GM23338 (cell line): Measurements from ENCODE around the gene OGDHL.

Experiments used
- ETS1 ChIP-seq: IDR thresholded peaks from 2 replicates; pipeline ENCODE4 v1.6.1; 2016; ENCODE audit warnings: antibody characterized with exemption
- EZH2 ChIP-seq: fragments of 200-600 bp; sonication (generic); IDR thresholded peaks from one replicate; pipeline ENCODE4 v1.8.0; 2017; ENCODE audit warnings: antibody characterized with exemption, mild to moderate bottlenecking, low read depth; ENCODE audit not compliant: unreplicated experiment
- EZH2phosphoT487 ChIP-seq: fragments of 200-600 bp; sonication (generic); IDR thresholded peaks from one replicate; pipeline ENCODE4 v1.8.1; 2018; ENCODE audit warnings: antibody characterized with exemption; ENCODE audit not compliant: unreplicated experiment
- JUNB ChIP-seq: IDR thresholded peaks from one replicate; pipeline ENCODE4 v1.6.1; 2016; ENCODE audit warnings: antibody characterized with exemption; ENCODE audit not compliant: unreplicated experiment
- POLR2AphosphoS5 ChIP-seq: IDR thresholded peaks from 2 replicates; pipeline ENCODE4 v1.6.1; 2016; ENCODE audit warnings: antibody characterized with exemption, low read depth
- REST ChIP-seq: IDR thresholded peaks from one replicate; pipeline ENCODE4 v1.6.1; 2018; ENCODE audit warnings: antibody characterized with exemption; ENCODE audit not compliant: unreplicated experiment
- ZNF331 ChIP-seq: fragments of 250-450 bp; sonication (Bioruptor Pico); IDR thresholded peaks from 2 replicates; pipeline ENCODE4 v1.5.0; 2020; ENCODE audit warnings: low read depth, mild to moderate bottlenecking, moderate library complexity
- TF ChIP-seq, protein P1 (sequence below), 2 experiments: fragments of 200-600 bp in 1 of 2; sonication (generic) in 1 of 2; conservative IDR thresholded peaks; 2 replicates each; pipeline versions ENCODE4 v1.5.1 to v1.6.1; 2016 to 2017; ENCODE audit warnings: antibody characterized with exemption in 2 of 2, low read depth in 2 of 2, mild to moderate bottlenecking in 2 of 2, moderate library complexity in 1 of 2

- TF ChIP-seq, protein P1, sequence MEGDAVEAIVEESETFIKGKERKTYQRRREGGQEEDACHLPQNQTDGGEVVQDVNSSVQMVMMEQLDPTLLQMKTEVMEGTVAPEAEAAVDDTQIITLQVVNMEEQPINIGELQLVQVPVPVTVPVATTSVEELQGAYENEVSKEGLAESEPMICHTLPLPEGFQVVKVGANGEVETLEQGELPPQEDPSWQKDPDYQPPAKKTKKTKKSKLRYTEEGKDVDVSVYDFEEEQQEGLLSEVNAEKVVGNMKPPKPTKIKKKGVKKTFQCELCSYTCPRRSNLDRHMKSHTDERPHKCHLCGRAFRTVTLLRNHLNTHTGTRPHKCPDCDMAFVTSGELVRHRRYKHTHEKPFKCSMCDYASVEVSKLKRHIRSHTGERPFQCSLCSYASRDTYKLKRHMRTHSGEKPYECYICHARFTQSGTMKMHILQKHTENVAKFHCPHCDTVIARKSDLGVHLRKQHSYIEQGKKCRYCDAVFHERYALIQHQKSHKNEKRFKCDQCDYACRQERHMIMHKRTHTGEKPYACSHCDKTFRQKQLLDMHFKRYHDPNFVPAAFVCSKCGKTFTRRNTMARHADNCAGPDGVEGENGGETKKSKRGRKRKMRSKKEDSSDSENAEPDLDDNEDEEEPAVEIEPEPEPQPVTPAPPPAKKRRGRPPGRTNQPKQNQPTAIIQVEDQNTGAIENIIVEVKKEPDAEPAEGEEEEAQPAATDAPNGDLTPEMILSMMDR (conservative IDR thresholded peaks at IDR 0.05; ENCODE audit: low read depth in 2 of 2): no peak
- TF ChIP-seq EZH2 (no peak), EZH2phosphoT487 (no peak), ETS1 (no peak), POLR2AphosphoS5 (no peak), REST (no peak), ZNF331 (CRISPR knock-in tag) (no peak), JUNB (no peak)
Measured at GRCh38 chr10:49686651-49687050, 75.5 kb downstream of the OGDHL start.
